ENCODE data around the gene RACK1.

DNA sequence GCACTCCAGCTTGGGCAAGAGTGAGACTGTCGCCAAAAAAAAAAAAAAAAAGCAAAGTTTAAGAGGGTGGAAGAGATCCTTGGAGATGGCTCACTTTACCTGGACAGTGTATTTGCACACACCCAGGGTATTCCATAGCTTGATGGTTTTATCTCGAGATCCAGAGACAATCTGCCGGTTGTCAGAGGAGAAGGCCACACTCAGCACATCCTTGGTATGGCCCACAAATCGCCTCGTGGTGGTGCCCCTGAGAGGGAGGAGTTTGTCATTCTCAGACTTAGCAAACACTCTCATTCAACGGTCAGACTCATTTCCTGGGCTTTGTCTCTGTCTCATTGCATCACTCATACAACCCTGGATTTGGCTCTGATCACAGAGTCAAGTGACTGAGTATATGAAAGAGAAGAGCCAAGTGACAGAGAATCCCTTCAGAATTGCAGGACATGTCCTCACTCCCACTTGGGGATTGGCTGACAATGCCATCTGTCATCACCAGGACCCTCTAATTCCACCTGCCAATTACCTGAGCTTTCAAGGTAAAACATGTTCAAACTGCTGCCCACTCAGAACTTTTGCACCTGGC lies 2.2 kb downstream of the RACK1 start:
- TF ChIP-seq, protein P1, sequence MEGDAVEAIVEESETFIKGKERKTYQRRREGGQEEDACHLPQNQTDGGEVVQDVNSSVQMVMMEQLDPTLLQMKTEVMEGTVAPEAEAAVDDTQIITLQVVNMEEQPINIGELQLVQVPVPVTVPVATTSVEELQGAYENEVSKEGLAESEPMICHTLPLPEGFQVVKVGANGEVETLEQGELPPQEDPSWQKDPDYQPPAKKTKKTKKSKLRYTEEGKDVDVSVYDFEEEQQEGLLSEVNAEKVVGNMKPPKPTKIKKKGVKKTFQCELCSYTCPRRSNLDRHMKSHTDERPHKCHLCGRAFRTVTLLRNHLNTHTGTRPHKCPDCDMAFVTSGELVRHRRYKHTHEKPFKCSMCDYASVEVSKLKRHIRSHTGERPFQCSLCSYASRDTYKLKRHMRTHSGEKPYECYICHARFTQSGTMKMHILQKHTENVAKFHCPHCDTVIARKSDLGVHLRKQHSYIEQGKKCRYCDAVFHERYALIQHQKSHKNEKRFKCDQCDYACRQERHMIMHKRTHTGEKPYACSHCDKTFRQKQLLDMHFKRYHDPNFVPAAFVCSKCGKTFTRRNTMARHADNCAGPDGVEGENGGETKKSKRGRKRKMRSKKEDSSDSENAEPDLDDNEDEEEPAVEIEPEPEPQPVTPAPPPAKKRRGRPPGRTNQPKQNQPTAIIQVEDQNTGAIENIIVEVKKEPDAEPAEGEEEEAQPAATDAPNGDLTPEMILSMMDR (IDR thresholded peaks at IDR 0.05): no peak
- TF ChIP-seq POLR2A (IDR thresholded peaks at IDR 0.05): no peak

All from uterus (tissue), 2 donors.